Pons (tissue), 1 donor: ENCODE results near the gene CIC.
A peak's percentile ranks its signal among the peaks of the same experiment; 100 is the strongest.
"Not testable (repeated sequence)": the region's sequence is repeated elsewhere in the genome, so short reads cannot be mapped to it uniquely, and the experiment has no call there.

Source experiments
- DNase-seq: peaks from one replicate; pipeline ENCODE4 v3.0.0-alpha.2; 2016; ENCODE audit warnings: low spot score

CIC gene

DNA sequence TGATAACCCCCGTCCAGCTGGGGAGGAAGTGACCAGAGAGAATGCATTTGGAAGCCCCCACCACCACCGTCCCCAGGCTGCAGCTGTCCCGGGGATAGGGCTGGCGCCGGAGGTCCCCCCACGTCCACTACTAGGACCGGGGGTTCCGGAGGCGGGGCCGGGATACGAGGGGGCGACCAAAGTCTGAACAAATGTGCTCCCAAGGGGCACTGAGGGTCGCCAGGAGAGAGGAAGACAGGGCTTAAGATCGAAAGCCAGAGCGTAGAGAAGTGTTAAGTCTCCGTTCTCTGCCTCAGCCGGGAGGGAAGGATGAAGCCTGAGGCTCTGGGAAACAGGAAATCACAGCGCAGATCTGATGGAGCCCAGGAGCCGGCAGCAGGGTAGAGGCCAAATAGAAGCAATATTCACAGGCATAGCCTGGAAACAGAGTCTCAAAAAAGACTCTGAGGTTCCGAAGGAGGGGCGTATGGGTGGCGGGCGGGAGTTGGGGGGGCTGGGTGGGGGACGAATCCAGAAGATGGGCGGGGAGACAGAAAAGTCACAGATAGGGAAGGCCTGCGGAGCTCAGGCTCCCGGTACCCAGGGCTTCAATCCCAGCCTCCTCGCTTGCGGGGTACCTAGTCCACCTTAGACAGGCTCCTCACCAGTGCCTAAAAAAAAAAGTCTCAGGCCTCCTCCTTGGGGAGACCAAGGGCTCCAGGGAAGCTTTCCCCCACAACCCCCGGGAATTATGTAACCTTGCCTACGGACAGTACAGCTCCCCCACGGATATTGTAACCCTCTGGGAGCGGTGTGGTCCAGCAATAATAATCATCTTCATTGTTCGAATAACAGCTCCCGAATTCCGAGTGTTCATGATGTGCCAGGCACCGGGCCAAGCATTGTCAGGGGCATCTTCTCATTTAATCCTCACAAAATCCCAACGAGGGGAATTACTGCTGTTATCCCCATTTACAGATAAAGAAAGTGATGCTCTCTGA is 13.0 kb upstream of the CIC start:
- peak; percentile 66 for DNase-seq

DNA sequence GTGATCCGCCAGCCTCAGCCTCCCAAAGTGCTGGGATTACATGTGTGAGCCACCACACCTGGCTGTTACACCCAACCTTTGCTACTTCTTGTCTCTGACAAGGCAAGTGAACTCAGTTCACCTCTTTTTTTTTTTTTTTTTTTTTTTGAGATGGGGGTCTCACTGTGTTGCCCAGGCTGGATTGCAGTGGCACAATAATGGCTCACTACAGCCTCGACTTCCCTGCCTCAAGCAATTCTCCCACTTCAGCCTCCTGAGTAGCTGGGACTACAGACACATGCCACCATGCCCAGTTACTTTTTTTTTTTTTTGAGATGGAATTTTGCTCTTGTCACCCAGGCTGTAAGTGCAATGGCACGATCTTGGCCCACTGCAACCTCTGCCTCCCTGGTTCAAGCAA is 11.2 kb upstream of the CIC start:
- not testable (repeated sequence) for DNase-seq

- DNase-seq: no peak
Observed at GRCh38 chr19:42261763-42262162, 7.3 kb upstream of the CIC start.

- not testable (repeated sequence) for DNase-seq
Observed at GRCh38 chr19:42266105-42266504, 2.9 kb upstream of the CIC start.

DNA sequence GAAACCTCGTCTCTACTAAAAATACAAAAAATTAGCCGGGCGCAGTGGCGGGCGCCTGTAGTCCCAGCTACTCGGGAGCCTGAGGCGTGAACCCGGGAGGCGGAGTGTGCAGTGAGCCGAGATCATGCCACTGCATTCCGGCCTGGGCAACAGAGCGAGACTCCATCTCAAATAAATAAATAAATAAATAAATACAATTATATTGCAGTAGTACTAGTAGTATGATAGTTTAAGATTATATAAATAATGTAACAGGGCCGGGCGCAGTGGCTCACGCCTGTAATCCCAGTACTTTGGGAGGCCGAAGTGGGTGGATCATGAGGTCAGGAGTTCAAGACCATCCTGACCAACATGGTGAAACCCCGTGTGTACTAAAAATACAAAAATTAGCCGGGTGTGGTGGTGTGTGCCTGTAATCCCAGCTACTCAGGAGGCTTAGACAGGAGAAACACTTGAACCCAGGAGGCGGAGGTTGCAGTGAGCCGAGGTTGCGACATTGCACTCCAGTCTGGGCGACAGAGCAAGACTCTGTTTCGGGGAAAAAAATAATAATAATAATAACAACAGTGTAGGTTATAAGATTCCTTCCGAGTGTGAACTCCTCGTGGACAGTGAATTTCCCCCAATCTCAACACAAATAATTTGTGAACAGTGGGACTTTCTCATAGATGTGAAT is 2.0 kb upstream of the CIC start:
- DNase-seq: not testable (repeated sequence)

- DNase-seq: peak; percentile 37
Observed at GRCh38 chr19:42267644-42268141, 1.4 kb upstream of the CIC start.

DNA sequence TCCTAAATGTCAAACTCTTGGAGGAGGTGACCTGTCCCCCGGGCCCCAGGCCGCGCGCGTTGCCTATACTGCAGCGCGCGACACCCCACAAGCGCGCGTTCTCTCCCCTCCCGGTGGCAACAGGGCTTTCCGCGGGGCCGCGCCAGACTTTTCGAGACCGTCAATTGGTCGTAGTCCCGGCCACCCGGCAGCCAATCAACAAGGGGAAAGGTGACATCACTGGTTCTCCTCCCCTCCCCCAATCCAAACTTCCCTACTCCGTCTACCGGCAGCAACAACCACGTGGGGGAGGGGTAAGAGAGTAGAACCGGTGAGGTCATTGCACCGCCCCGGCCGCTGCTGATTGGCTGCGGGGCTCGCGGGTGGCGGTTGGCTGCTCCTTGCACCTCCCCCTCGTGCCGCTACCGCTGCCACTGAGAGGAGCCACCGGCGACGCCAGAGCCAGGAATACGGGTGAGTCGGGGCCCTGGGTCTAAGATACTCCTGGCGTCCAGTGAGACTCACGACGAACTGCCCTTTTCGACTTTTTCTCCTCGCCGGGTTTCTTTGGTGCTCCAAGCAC is 829 bp upstream of the CIC start:
- peak; percentile 100 for DNase-seq

DNA sequence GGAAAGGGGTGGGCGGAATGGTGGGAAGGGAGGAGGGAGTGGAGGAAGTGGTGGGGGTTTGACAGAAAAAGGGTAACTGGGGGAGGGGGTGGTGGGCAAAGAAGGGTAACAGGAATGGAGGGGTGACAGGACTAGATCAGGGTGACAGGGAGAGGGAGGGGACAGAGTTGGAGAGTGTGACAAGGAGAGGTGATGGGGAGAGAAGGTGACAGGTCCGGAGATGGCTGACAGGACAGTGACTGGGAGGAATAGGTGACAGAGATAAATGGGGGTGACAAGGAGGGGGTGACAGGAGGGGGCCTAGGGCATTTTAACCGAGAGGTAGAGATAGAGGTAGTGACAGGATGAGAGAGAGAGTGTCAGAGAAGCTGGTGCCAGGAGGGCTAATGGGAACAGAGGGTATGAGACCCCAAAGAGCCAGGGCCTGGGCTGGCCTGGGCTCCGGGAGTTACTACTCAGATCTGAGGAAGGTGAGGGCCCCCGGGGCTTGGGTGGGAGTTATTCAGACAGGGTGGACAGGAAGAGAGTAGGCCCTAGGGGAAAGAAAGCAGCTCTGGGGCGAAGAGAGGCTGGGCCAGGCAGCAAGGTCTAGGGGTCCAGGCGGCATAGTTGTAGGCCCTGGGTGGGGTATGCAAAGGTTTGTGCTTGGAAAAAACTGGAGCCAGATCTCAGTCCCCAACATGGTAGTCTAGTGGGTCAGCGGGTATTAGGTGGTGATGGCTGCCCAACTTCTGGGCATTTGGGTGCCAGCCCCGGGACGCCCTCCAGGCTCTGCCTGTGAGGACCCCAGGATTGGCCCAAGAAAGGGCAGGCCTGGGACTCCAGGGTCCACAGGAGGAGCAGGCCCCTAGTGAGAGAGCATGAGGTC is 660 bp downstream of the CIC start:
- peak; percentile 32 for DNase-seq

DNA sequence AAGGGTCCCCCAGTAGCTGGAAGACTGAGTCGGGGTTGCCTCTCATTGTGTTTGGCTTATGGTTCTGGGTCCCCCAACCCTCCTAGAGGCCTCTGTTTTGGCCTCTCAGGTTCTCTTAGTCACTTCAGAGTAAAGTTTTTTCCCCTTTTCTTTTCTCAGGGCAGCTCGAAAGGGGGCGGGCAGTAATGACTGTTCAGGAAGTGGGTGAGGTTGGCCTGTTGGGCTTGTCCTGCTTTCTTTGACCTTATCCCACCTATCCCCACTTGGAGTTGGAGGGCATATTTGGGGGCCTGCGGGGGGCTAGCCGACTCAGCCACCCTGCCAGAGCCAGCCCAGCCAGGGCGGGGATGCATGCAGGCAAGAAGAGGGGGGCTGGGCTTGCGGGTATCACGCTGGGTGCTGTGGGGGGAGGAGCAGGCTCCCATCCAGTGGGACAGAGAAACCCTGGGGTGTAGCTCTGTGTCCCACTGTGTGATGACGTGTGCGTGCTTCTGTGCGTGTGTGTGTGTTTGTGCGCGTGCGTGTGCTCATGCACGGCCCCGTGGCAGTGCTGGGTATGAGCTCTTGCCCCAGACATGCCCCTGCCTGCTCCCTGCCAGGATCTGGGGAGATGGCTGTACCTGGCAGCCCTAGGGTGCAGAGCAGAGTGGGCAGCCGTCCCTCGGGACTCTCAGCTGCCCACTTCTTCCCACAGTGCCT is 1.4 kb downstream of the CIC start:
- DNase-seq: peak; percentile 69

DNA sequence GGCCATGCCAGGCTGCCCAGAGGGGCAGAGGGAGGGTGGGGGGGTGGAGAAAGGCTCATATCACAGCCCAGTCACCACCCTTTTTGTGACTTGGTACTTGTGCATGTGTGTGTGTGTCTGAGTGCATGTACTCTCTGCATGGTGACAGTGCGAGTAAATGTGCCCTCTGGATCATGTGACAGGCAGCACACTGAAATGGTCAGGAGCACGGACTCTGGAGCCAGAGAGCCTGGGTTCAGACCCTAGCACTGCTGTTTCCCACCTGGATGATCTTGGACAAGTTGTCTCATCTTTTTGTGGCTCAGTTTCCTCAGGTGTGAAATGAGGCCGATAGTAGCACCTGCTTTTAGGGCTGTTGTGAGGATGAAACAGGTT is 2.0 kb downstream of the CIC start:
- peak; percentile 61 for DNase-seq

GRCh38 chr19:42271861-42272534 is 2.9 kb downstream of the CIC start:
- DNase-seq: no peak

DNA sequence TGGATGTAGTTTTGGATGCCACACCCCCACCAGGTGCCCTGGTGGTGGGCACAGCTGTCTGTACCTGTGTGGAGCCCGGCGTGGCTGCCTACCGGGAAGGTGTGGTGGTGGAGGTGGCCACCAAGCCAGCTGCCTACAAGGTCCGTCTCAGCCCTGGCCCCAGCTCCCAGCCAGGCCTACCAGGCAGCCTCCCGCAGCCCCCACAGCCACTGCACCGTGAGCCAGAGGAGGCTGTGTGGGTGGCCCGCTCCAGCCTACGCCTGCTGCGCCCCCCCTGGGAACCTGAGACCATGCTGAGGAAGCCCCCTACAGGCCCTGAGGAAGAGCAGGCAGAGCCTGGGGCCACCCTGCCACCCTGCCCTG is 3.5 kb downstream of the CIC start:
- no peak for DNase-seq

GRCh38 chr19:42272989-42273406 is 3.9 kb downstream of the CIC start:
- no peak for DNase-seq

DNA sequence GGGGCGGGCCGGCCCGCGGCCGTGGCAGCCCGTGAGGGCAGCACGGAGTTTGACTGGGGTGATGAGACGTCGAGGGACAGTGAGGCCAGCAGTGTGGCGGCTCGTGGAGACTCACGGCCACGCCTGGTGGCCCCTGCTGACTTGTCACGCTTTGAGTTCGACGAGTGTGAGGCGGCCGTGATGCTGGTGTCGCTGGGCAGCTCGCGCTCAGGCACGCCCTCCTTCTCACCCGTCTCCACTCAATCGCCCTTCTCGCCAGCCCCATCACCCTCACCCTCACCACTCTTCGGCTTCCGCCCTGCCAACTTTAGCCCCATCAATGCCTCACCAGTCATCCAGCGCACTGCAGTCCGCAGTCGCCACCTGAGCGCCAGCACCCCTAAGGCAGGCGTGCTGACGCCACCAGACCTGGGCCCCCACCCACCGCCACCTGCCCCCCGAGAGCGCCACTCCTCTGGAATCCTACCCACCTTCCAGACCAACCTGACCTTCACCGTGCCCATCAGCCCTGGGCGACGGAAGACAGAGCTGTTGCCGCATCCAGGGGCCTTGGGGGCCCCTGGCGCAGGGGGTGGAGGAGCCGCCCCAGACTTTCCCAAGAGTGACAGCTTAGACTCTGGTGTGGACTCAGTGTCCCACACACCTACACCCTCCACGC is 4.5 kb downstream of the CIC start:
- DNase-seq: no peak

GRCh38 chr19:42274065-42274682 is 5.1 kb downstream of the CIC start:
- no peak for DNase-seq

DNA sequence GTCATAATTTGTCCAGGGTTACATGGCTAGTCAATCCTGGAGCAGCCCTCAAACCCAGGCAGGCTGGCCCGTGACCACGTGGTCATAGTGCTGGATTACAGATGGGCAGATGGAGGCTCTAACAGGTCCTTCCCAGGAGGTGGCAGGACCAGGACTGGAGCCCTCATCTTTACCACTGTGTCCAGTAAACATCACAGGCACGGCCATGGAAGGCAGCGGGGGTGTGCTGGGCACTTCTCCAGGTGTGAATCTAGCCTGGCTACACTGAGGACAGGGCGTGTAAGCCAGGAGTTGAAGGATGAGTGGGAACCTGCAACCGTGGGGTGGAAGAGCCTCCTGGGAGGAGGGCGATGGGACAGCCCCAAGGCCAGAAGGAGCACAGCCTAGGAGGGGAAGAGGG is 6.1 kb downstream of the CIC start:
- DNase-seq: no peak

DNA sequence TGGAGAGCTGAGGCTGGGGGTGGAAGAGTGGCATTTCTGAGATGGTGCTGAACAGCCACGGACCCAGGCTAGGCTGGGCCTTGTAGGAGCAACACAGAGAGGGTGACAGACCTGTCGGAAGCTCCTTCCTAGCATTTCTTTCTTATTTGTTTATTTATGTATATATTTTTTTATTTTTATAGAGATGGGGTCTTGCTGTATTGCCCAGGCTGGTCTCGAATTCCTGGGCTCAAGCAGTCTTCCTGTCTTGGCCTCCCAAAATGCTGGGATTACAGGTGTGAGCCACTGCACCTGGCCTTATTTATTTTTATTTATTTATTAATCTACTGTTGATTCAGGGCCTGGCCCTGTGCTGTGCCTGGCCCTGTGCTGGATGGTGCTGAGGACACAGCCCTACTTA is 6.5 kb downstream of the CIC start:
- DNase-seq: no peak

DNA sequence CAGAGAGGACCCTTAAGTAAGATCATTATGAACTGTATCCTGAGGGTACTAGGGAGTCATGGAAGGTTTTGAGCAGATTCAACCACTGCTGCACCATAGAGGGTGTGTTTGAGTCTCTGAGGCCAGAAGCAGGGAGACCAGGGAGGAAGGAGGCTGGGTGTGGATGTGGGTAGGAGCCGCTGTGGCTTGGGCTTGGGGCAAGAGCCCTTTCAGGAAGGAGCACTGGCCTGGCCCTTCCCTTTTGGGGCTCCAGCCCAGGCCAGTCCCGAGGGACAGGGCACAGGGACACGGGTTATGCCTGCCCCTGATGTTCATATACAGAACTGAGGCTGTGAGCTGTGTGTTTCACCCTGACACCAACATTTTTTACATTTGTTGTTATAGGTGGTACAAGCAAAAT is 7.2 kb downstream of the CIC start:
- no peak for DNase-seq

DNA sequence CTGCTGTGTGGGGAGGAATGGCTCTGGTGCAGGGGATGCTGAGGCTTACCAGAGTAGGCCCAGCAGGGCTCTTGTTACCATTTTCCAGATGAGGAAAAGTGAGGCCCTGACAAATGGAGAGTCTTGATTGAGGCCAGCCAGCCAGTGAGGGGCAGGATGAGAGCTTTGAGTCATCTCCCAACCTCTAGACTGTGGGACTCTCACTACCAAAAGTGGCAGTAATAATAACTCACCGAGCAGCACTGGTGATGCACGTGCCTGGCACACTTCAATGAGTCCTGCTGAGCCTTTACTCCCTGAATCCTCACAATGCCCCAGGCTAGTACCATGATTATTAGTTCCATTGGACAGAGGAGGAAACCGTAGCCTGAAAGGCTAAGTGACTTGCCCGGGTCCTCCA is 7.8 kb downstream of the CIC start:
- no peak for DNase-seq
